NCI-H2029 treated with DMSO at 0.1 percent for 48 hours (cell line): ENCODE measurements around the gene EMP1.
"Not testable (repeated sequence)": the region's sequence is repeated elsewhere in the genome, so short reads cannot be mapped to it uniquely, and the experiment has no call there.

ENCODE experiments used
- DNase-seq: peaks from one replicate; lab custom pipeline; 2025; lab: John Stamatoyannopoulos, UW

EMP1 gene

DNA sequence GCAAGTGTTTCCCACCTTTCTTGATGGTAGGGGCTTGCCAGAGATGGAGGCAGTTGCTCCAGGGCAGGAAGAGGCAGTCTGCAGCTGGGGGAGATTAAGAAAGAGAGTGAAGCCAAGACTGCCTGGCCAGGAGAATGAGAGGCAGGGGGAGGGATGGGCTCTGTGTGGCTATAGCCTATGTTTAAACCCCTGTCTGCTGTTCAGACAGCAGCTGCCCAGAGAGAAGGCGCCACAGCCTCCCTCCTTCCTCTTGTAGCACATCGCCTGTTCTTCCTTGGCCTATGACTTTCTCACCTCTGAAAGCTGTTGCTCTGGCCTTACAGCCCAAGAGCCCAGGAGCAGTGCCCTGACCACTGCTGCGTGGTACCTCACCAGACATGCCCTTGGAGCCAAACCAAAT, 61.7 kb downstream of the EMP1 start:
- DNase-seq: no peak

GRCh38 chr12:13258717-13259119, 62.2 kb downstream of the EMP1 start:
- DNase-seq: no peak

GRCh38 chr12:13259625-13260024, 63.1 kb downstream of the EMP1 start:
- DNase-seq: not testable (repeated sequence)

DNA sequence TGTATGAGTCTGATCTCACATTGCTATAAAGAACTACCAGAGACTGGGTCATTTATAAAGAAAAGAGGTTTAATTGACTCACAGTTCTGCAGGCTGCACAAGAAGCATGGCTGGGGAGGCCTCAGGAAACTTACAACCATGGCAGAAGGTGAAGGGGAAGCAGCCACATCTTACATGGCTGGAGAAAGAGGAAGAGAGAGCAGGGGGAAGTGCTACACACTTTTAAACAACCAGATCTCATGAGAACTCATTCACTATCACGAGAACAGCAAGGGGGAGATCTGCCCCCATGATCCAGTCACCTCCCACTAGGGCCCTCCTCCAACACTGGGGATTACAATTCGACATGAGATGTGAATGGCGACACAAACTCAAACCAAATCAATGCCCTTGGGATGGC, 71.3 kb downstream of the EMP1 start:
- not testable (repeated sequence) for DNase-seq

- no peak for DNase-seq
These were observed 72.1 kb downstream of the EMP1 start for GRCh38 chr12:13268581-13268980.
